Frontal cortex (tissue), 4 donors: ENCODE measurements around the gene EPHA4. TPM values are rescaled to one million over a fixed set of nuclear protein-coding genes. Genes with fewer than 3 reads are reported as not detected.

ENCODE experiments used
- DNase-seq, 2 donors: peaks; one replicate each; pipeline ENCODE4 v3.0.0; 2012; ENCODE audit warnings: low spot score in 2 of 2
- FAIRE-seq: peaks from 2 replicates; lab custom pipeline; 2012; peaks lifted over from hg19 to GRCh38; lab: Jason Lieb, UNC
- total RNA-seq: library from RNA; depleted of rRNA; stranded (reverse); fragments of >200 nt; gene quantifications from one replicate; pipeline ENCODE4 v1.2.3, GENCODE V29; 2014
- donor health status: control.
- donor health status: control.
- donor health status: control.

EPHA4 gene
- total RNA-seq, 1 donor from 2014 or later = 158 TPM

DNA sequence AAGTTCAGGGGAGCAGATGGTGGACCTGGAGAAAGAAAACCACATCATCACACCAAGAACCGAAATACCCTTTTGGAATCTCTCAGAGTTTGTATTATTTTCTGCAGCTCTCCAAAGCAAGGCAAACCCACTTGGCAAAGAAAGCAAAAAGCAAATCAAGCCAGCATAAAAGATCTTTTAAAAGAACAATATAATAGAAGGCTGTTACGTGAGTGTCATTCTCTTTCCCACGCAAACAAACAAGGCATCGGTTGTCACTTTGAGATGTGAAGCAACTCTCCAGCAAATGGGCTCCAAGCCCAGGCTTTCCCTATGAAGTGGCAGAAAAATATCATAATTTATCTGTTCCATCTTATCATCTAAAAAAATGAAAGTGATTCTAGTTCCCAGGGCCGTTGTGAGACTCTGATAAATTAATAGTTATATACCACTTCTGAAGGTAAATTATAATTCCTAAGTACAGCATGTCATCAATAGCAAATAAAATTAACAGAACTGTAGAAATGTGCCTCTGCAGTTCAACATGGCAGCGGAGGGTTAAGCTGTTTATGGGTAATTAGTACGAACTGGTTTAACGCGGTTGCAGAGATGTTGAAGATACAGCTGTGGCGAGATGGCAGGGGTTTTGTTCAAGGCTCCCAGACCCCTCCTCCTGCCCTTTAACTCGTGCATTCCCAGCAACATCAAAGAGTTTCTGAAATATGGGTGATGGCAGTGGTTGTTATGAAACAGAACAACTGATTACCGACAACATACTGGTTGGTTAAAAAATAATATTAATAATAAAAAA, 89.2 kb downstream of the EPHA4 start:
- DNase-seq (no peak), FAIRE-seq (no peak)

DNA sequence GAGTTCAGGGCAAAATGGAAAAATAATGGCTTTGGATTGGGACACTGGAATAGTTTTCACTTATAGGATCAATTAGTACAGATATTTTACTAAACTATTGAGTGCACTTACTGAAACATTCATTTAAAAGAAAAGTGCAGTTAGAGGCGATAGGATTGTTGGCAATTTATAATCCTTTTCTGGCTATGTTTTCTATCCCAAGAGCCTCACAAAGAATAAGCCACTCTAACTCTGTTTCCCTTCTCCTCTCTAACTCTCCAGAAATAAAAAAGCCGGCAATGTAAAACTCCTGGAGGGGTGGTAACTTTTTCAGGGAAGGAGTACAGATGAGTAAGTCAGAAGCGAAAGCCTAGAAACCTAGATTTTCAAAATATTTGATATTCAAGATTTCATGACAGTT, 91.3 kb downstream of the EPHA4 start:
- no peak for DNase-seq
- no peak for FAIRE-seq

- DNase-seq (no peak), FAIRE-seq (no peak)
Observed at GRCh38 chr2:221480163-221480562, 91.9 kb downstream of the EPHA4 start.

- DNase-seq (no peak), FAIRE-seq (no peak)
Observed at GRCh38 chr2:221478485-221478863, 93.6 kb downstream of the EPHA4 start.

- FAIRE-seq = no peak
Observed at GRCh38 chr2:221477714-221478484, 94.2 kb downstream of the EPHA4 start.

GRCh38 chr2:221476195-221476594, 95.9 kb downstream of the EPHA4 start:
- no peak for FAIRE-seq
- DNase-seq = no peak

More at GRCh38 chr2:221477714-221478484, 94.2 kb downstream of the EPHA4 start:
- DNase-seq = no peak

DNA sequence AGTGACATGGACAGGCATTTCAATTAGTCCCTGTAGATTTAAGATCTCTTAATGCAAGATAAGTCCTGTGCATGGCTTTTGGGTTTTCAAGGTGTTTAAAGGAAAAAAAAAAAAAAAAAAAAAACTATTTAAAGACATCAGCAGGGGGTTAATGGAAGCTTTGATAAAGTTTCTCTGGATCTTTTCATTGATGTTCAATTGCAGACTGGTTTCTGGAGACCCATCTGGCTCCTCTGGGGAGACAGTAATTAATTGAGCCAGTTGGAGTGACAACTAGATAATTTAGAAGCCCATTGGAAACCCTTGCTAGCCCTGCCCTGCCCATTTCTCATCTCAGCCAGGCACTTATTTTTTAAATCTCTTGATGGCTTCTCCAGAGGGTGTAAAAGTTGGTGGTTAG, 98.7 kb downstream of the EPHA4 start:
- FAIRE-seq (no peak), DNase-seq (no peak)

- FAIRE-seq (no peak), DNase-seq (no peak)
Observed at GRCh38 chr2:221468317-221468716, 103.8 kb downstream of the EPHA4 start.

GRCh38 chr2:221467610-221468009, 104.5 kb downstream of the EPHA4 start:
- DNase-seq (no peak), FAIRE-seq (no peak)

DNA sequence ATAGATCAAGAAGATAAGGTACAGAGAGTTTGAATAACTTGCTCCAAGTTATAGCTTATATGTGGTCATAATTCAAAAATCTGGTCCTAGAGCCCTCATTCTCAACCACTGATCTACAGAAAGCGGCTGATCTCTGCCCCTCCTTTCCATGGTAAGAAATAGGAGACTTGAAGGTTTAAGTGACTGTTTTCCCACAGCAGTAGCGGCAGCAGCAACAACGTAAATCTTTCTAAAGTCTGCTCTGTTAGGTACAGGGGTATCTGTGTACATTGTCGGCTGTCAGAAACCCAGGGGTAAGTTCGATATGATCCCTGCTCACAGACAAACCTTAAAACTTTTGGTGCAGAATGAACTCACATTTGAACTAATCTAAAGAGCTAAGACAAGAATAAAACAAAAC, 105.4 kb downstream of the EPHA4 start:
- no peak for FAIRE-seq
- no peak for DNase-seq

DNA sequence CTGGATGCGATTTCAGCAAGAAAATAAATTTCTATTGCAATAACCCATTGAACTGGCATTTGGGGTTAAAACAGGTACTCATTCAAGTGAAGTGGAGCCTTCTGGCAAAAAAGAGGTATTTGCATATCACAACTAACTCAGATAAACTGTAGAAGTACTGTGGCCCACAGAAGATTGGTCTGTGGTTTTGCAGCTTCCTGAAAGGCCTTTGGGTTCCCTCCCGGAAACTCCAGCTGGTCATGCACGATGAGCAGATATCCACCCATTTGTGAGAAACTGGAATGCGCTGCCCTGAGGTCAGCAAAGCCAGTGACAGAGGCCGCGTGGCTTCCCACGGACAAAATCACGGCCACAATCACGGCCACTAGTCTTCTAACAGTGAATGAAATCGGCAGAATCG, 106.3 kb downstream of the EPHA4 start:
- no peak for FAIRE-seq

GRCh38 chr2:221464971-221465370, 107.1 kb downstream of the EPHA4 start:
- DNase-seq = no peak
- FAIRE-seq = no peak

More for the DNA sequence above, 106.3 kb downstream of the EPHA4 start:
- no peak for DNase-seq

DNA sequence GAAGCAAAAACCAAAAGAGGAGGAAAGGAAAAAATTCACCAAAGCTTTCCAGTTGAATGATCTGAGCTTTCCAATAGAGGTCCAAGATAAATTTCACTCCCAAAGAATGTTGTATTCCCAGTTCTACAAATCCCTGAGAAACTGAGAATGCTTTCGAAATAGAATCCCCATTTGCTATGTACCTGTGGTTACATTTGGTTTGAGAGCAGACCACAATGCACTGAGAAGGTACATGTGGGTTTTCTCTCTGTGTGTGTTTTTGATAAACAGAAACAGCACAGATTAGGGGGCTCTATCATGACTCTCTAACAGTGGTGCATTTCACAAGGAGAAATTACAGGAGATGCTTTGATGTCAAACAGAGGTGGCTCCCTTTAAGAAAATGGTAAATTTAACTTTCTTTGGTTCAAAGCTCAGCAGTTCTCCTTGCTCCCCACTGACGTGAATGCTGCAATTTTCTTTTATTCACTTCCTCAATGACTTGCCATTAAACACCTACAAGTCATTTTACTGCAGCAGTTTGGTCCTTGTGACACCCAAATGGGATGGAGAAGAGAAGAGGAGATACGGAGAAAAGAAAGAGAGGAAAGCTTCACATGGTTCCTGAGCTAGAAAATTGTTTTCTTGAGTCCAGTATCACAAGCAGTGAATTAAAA, 108.7 kb downstream of the EPHA4 start:
- FAIRE-seq = no peak
- DNase-seq = no peak

DNA sequence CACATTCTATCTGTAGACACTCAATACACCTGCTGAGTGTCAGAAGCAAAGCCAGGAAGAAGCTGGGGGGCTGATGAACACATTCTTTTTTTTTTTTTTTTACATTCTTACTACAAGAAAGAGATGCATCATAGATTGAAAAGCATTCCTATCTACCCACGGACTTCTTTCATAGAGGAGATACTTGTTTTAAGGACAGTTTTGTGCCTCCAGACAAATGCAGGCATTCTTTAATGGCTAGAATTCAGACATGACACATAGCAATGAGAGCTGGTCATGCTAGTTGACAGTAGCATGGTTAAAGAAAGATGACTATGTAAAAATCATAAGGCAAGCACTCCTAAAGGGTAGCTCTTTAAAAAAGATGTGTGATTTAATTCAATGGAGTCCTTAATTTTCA, 110.2 kb downstream of the EPHA4 start:
- FAIRE-seq = no peak
- DNase-seq = no peak

- FAIRE-seq (no peak), DNase-seq (no peak)
Observed at GRCh38 chr2:221460136-221460535, 112.0 kb downstream of the EPHA4 start.

DNA sequence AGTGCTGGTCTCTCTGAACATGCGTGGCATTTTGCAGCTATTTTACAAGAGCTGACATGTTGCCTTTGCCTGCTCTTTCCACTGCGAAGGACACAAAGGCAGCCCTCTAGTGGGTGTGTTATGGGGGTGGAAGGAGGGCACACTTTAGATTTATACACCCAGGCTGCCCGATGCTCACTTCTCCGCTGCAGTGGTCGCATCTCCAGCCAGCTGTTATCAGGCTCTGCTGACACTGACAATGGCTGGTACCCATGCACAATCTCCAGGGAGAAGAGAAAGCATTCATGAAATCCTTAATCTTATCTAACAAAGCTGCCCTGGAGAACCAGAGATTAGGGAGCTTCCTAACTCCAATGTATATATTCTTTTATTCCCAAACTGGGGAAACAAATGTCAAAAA, 113.5 kb downstream of the EPHA4 start:
- DNase-seq (no peak), FAIRE-seq (no peak)

DNA sequence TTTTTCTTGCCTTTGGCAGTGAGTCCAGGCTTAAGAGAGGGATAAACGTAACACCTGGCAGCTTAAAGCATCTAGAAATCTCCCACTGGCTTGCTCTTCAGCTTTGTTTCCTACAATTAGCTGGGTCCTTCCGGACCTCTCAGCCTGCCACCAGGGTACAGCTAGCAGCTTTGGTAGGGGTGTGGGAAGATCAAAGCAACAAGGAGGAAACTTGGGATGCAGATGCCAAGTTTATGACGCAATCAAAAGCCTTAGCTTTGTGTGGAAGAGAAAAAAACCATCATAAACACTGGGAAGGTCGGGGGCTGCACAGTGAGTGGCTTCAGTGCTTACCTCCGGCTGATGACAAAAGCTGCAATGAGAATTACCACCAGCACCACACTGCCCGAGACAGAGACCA, 116.9 kb downstream of the EPHA4 start:
- DNase-seq (no peak), FAIRE-seq (no peak)

DNA sequence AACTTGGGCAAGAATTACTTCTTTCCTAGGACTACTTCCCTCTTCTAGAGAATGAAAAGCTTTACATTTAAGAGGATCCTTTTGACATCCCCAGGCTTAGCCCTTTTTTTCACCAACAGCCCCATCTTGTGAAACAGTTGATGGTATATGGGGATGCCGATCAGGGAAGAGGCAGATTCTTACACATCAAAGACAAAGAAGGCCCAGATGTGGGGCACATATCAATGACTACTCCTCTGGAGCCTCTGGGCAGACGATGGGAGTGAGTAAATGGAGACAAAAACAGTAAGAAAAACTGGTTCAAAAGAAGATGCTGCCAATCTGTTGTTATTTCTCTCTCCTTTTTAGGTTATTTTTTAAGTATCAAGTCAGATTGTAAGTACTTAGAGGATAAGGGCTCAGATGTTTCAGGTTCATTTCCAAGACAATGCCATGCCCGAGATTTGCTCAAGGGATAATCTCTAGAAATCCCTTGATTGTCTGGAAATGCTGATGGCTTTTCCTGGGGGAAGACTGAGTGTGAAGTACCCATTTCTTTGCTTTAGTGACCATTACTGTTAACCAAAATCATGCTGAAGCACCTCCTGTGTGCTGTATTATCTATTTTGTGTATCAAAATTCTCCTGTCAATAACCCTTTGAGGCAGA, 117.5 kb downstream of the EPHA4 start:
- FAIRE-seq (no peak), DNase-seq (no peak)

DNA sequence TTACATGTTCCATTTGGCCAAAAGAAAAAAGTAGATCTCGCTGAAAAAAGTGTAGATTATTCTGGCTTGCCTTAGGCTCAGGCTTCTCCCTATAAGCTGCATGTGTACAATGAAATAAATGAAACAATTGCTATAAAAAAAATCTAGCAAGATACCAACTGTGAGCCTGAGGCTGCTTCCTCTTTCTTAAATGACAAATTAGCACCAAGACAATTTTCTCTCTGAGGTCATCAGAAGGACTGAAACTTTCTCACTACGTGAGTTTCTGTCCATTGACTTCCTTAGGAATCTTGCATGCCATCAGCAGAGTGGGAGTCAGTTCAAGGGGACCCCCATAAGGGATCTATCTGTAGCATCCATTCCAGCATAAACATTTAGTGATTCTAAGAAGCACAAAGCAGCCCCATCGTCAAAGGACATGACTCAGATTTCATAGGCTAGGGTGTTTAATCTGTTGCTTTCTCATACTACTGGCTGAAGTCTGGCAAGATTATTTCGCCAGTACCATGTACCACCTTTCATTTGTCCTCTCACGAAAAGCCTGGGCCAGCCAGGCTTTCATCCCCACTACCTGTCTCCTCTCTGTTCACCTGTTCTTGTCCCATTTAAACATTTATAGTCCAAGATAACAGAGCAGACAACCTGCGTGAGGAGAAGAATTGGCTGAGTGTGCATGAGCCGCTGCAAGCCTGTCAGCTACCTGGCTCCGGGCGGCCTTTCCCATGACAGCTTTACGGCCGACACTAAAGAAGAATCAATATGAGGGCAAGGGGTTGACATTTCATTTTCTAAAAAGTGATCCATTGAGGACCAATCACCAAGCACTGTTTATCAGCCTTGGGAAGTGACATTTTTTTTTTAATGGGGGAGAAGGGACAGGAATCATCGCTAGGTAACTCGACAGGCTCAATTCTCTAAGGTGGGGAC, 120.0 kb downstream of the EPHA4 start:
- FAIRE-seq = no peak

More for the DNA sequence above, 120.0 kb downstream of the EPHA4 start:
- DNase-seq = no peak
